ENCODE measurements around the gene THOC1.
"Not testable (repeated sequence)": the region's sequence is repeated elsewhere in the genome, so short reads cannot be mapped to it uniquely, and the experiment has no call there.

THOC1 gene, protein sequence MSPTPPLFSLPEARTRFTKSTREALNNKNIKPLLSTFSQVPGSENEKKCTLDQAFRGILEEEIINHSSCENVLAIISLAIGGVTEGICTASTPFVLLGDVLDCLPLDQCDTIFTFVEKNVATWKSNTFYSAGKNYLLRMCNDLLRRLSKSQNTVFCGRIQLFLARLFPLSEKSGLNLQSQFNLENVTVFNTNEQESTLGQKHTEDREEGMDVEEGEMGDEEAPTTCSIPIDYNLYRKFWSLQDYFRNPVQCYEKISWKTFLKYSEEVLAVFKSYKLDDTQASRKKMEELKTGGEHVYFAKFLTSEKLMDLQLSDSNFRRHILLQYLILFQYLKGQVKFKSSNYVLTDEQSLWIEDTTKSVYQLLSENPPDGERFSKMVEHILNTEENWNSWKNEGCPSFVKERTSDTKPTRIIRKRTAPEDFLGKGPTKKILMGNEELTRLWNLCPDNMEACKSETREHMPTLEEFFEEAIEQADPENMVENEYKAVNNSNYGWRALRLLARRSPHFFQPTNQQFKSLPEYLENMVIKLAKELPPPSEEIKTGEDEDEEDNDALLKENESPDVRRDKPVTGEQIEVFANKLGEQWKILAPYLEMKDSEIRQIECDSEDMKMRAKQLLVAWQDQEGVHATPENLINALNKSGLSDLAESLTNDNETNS

DNA sequence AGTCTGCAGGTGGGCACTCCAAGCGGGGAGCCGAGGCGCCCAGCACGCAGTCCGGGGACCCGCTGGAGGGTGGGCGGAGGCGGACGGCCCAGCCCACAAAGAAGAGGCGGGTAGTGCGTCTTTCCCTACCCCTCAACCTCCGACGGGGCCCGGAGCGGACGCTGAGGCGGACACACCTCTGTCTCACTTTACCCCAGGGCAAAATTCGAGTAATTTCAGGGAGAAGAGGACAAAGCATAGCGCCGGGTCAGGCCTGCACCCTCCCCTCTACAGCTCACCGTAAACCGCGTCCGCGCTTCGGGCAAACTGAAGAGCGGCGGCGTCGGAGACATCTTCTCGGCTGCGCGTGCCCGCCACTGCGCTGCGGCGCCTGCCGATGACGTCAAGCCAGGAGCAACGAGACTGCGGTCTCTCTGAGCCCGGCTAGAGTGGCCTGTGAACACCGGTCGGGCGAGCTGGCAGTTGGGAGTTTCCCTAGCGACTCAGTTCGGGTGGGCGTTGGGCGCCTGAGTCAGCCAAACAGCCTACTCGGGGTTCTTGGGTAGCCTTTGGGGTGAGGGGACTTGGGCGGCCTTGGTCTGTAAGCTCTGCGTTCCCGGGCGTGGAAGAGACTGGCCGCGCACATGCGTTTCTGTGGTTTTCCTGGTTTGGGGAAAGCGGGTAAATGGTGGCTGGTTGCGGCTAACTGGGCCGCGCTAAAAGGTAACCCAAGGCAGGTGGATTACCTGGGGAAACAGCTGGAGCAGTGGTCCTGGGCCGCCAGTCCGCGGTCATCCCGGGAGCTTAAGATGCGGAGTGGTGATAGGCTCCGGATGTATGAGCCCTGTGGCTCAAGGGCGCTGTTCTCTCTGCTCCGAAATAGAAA is at the start of gene THOC1:
Gene THOC1, minus strand, starts transcription at position 360 of the 865 bp plus-strand sequence. Its CDS starts 28 bp downstream, at position 332.
- peak; percentile 96 for DNase-seq (ENCODE audit: low read depth)

DNA sequence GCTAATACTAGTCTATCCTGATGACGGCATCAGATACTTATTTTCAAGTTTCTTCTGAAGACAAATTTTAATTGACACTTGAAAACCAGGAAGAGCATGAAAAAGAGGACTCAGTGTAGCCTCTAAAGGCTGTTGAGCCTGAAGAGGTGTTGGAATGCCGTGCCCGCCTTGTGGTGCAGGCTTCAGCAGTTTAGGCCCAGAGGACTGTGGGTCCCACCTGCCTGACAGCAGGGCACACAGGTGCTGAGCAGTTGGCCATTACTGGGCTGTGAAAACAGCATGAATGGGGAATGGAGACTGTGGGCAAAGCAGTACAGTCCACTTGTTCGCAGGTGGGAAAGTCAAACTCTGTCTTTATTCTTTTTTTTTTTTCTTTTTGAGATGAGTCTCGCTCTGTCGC is 49.8 kb upstream of the THOC1 start:
- no peak for DNase-seq (ENCODE audit: low read depth)

DNA sequence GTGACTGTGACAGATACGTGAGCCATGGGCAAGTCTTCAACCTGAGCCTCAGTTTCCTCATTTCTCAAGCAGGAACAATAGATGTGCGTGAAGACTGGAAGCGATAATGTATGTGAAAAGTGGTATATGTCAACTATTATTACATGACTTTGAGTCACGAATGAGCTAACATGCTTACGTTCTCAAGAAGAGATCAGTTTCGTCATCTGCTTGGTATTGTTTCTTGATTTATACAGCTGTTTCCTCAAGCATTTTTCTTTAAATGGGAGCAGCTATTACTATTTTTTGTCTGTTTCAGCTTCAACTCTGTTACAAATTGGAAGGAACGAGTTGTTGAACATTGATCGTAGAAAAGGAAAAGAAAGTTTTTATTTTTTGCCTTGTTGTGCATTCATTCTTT is 48.5 kb upstream of the THOC1 start:
- no peak for DNase-seq (ENCODE audit: low read depth)

DNA sequence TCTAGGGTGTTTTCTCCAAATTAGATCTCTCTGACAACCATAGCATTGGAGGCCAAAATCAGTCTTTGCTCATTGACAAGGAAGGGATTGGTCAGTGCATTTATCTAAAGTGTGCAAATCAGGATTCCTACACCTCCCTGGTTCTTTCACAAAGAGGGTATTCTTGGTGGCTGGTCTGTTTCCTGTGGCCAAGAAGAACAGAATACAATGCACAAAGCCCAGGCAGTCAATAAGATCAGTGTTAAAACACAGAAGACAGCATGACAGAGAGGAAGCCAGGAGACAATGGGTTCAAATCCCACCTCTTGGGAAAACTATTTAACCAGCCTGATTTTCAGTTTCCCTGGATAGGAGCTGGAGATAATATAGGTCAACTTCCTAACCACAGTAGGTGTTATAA is 46.1 kb upstream of the THOC1 start:
- DNase-seq (ENCODE audit: low read depth) = no peak

DNA sequence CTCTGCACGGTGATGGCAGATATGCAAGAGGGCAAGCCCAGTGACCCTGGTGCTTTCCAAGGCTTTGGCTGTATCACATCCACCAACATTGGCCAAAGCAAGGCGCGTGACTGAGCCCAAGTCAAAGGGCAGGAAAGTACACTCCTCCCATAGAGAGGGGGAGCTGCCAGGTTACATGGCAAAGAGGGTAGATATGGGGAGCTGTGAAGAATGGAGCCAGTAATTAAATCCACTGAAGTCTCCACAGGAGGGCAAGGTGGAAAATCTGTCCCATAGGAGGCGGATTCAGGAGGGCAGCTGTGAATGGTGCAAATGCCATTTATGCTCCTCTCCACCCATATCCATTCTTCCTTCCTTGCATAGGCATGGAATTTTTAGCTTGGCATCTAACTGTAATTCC is 44.6 kb upstream of the THOC1 start:
- DNase-seq (ENCODE audit: low read depth) = no peak

DNA sequence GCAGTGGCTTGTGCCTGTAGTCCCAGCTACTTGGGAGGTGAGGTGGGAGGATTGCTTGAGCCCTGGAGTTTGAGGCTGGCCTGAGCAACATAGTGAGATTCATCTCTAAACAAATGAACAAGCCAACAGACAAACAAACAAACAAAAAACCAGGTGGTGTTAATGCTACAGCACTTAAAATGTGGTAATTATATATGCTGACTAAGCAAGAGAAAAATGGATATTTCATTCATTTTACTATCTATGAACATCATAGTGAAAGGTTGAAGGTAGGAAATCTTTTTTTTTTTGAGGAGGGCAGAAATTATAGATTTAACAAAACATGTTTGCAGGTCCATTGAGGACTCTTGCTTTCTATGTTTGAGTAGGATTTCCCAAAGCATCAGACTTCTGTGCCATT is 42.2 kb upstream of the THOC1 start:
- no peak for DNase-seq (ENCODE audit: low read depth)

DNA sequence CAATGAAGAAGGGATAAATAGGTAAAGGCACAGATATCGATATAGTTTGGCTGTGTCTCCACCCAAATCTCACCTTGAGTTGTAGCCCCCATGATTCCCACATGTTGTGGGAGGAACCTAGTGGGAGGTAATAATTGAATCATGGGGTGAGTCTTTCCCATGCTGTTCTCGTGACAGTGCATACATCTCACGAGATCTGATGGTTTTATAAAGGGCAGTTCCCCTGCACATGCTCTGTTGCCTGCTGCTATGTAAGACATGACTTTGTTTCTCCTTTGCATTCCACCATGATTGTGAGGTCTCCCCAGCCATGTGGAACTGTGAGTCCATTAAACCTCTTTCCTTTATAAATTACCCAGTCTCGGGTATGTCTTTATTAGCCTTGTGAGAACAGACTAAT is 40.2 kb upstream of the THOC1 start:
- not testable (repeated sequence) for DNase-seq (ENCODE audit: low read depth)

DNA sequence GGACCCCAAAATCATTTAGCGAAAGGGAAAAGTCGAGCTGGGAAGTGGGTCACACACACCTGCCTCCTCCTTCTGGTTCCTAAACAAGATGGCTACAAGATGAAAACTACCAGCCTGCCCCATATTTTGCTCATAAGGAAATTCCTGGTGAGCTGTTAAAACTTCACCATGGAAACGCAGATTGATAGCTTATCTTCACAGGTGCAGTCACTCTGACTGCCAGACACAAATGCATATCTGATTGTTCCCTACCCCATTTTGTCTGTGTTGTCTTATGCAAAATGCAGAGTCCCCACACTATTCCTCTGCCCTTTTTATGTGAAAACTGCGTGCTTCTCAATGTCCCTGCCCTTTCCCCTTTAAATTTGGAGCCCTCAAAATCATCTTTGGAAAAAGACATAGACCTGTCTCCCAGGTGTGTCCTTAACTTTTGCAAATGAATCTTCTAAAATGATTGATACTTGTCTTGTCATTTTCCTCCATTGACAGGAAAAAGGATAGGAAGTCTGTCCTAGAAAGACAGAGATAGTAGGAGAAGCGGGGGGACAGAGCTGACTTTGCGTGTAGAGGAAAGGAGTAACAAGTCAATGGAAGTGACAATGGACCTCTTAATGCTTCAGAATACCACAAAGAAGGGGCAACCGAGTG is 38.9 kb upstream of the THOC1 start:
- DNase-seq (ENCODE audit: low read depth) = no peak

DNA sequence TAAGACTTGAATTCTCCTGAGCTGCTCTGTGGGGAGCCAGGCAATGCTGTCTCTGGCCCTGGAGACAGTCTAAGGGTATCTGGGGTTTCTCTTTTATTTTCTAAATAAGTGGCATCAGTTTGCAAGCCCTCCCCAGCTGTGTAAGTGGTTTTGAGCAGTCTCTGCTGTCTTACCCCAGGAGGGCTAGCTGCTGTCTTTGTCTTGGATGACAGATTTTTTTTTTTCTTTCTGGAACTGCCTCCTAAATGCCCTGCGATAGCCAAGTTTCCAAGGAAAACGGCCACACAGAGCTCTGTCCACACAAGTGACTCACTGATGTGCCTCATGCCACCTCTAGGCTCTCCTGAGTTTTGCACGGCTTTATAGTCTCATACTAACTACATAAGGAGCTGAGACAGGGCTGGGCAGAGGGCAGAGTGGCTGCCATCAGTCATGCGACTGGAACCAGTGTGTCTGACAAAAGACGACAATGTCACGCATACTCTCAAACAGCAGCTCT is 37.2 kb upstream of the THOC1 start:
- no peak for DNase-seq (ENCODE audit: low read depth)

DNA sequence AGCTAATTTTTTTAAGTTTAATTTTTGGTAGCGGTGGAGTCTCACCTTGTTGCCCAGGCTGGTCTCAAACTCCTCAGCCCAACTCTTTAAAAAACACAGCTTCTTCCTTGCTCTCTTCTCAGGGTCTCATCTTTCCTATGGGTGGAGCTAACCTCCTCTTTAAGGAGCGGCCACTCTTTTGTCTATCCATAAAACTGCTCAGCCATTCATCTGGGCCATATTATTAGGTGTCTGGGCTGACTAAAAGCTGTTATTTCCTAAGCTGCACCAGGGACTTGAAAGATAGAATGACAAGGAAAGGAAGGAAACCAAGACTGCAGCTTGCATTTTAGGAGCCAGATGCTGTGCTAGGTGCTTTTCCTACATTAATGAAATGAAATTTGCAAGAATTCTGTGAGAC is 35.8 kb upstream of the THOC1 start:
- DNase-seq (ENCODE audit: low read depth) = no peak

DNA sequence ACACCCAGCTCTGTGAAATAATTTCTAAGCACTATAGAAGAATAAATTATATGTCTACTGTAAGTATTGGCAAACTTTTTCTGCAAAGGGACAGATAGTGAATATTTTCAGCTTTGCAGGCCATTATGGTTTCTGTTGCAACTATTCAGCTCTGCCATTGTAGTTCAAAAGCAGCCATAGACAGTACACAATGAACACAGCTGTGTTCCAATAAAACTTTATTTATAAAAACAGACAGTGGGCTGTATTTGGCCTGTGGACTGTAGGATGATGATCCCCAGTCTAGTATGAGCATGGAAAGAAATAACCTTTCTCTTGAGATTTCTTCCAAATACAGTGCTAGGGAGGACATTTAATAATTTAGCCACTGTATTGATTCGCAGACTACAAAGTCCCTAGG is 35.2 kb upstream of the THOC1 start:
- DNase-seq (ENCODE audit: low read depth) = no peak

DNA sequence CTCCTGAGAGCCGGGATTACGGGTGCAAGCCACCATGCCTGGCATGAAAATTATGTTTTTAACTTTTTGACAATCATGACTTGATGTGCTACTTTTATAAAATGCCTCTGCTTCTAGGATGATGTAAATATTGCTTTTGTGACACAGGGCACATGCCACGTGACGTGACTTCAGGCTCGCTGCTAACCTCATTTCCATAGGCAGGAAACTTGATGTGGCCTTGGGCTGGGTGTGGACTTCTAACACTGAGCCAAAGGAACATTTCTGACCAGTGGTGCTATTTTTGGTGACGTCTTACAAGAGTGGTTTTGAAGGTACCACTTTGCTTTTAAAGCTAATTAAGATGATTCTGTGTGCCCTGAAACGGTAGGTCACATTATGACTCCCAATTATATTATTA is 34.2 kb upstream of the THOC1 start:
- no peak for DNase-seq (ENCODE audit: low read depth)

DNA sequence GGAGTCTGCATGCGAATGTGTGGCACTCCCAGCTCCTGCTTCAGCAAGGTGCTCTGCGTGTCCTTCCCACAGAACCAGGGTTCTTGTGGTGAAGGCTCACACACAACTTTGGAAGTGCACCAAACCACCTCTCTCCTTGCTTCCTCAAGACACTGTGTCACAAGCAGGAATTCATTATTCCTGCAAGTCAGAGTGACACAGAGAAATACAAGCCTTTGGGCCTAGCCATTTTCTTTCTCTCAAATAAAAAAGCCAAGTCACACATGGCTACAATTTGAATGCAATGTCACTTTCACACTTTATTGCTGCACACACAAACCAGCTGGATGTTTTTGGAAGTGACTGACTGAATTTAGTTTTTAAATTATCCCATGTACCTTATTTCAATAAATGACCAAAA is 30.1 kb upstream of the THOC1 start:
- no peak for DNase-seq (ENCODE audit: low read depth)

DNA sequence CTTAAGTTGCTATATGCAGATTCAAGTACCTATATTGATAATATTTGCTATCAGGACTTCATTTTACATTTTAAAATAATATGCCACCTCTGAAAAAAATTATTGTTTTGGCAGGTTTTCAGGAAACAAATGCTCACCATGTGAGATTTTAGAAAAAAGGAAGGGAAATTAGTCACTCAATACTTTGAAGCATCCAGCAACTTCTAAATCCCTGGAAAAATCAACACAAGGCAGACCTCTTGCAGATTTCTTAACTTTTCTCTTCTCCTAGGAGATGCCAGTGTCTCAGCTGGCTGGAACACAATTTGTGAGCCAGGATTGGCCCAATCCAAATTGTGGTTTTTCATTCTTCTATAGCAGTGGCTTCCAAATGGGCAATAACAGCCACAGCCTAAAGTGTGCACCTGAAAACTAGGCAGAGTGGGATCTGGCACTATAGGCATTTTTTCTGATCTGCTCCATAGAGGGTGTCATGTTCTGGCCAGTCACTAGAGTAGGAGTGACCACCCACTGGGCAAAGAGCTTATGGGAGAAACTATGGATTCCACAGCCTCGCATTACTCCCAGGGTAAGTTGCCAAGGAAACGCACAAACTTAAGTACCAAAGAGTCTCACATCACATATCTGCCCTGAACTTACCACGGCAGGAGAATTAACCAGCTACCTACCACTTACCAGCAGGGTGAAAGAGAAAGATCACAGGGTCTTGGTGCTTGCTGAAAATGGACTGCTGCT is 28.1 kb upstream of the THOC1 start:
- DNase-seq (ENCODE audit: low read depth) = no peak

DNA sequence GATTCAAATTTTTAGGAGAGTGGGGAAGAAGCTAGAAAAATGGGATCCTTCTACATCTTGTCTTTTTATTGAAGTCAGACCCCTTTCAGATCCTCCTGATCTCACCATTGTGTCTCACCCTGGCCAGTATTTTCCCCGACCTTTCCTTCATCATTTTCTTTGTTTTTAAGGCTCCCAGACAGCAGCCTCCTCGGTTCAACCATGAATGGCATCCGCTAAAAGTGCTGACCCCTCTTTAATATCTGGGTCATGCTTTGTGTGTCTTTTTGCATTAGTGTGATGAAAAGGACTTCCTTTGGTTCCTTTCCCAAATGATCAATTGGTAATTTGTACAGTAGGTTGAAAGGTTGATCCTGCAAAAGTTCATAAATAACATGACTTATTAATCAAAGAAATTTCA is 26.7 kb upstream of the THOC1 start:
- no peak for DNase-seq (ENCODE audit: low read depth)

DNA sequence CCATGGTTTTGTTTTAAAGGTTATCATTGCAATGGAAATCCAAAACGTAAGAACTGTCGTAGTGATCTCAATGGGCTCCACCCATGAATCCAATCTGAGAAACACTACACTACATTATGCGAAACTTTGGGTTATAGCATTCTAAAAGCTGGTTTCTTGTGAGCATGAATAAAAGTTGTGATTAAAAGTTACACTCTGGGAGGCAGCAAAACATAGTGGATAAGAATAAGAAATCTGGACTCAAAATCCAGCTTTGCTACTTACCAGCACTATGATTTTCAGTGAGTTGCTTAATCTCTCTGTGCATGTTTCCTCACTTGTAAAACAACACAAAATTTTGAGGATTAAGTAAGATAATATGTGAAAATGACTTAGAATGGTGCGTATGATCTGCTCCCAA is 25.7 kb upstream of the THOC1 start:
- DNase-seq (ENCODE audit: low read depth) = no peak

DNA sequence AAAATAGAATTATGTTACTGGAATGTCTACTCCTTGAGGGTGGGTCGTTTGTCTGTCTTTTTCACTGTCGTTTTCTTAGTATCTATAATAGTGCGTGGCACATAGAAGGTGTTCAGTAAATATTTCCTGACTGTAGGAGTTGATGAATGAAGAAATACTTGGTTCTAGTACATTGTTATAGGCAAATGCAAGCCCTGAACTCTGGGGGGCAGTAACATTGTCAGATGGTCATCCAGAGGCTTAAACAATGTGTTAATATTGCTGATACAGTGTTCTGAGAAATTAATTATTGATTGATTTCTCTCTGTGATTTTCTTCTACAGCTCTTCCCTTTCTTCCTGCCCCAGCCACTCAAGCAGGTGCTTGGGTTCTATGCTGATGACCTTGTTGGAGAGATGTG is 24.4 kb upstream of the THOC1 start:
- DNase-seq (ENCODE audit: low read depth) = no peak

DNA sequence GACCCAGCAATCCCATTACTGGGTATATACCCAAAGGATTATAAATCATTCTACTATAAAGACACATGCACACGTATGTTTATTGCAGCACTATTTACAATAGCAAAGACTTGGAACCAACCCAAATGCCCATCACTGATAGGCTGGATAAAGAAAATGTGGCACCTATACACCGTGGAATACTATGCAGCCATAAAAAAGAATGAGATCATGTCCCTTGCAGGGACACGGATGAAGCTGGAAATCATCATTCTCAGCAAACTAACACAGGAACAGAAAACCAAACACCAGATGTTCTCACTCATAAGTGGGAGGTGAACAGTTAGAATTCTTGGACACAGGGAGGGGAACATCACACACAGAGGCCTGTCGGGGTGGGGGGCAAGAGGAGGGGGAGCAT is 22.1 kb upstream of the THOC1 start:
- DNase-seq (ENCODE audit: low read depth) = not testable (repeated sequence)

DNA sequence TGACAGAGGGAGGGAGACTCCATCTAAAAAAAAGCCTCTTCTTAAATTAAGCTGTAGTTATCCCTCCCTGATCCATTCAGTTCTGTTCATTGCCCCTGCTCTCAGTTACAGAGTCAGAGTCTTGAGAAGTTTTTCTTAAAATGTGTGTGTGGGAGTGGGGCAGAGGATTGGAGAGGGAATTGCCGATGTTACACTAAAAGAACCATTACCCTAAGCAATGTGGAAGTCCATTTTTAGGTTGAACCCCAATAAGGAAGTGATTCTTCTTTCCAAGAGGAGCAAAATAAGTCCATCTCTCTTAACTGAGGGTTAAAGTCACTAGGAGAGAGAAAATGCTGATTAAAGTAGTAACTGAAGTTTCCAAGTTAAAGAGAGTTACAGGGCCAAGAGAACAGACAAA is 21.2 kb upstream of the THOC1 start:
- DNase-seq (ENCODE audit: low read depth) = no peak

DNA sequence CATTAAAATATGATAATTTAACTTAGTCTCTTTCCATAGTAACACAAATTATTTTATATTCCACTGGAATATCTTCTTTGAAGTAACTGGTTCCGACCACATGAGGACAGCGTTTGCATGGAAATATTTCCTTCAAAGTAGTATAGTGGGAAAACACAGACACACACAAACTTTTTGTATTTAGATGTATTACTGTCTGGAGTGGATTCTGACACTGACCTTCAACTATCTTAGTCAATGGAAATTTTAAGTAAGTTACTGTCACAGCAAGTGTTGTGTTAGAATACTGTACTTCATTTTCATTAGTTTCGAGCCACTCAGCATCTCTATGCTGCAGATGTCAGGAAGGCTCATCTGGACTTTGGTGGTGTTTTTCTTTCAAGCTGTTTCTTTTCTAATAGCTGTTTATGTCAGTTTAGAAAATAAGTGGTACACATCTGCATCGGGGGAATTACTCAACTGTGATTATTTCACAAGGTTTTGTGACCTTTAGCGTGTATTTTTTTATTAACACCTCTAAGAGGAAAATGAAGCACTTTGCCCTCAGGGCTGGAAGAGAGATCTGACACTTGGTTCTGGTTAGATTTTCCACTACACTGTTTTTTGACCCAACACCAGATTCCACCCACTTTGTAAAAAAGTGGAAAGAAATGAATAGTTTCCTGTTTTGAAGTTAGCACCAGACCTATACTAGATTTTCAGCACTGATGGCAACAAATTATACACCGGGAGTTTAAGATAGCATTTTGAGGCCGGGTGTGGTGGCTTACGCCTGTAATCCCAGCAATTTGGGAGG is 18.9 kb upstream of the THOC1 start:
- no peak for DNase-seq (ENCODE audit: low read depth)

DNA sequence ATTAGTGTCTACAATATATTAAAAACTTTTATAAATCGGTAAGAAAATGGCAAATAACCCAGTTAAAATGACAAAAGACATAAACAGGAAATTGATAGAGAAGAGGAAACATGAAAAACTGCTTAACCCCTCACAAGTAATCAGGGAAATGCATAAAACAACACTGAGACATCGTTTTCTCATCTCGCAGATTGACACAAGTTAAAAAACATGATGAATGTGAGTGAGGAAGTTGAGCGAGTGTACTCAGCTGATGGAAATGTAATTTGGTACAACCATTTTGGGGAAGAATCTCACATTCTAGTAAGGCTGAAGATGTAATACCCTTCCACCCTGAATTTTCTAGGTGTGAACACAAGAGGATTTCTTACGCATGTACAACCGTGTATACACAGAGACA is 18.0 kb upstream of the THOC1 start:
- no peak for DNase-seq (ENCODE audit: low read depth)
